SKM-1 (cell line): ENCODE data around the gene ILKAP.

Experiments
- DNase-seq: peaks from one replicate; lab custom pipeline; 2025; ENCODE audit not compliant: unreplicated experiment; lab: John Stamatoyannopoulos, UW

The ILKAP gene

DNA sequence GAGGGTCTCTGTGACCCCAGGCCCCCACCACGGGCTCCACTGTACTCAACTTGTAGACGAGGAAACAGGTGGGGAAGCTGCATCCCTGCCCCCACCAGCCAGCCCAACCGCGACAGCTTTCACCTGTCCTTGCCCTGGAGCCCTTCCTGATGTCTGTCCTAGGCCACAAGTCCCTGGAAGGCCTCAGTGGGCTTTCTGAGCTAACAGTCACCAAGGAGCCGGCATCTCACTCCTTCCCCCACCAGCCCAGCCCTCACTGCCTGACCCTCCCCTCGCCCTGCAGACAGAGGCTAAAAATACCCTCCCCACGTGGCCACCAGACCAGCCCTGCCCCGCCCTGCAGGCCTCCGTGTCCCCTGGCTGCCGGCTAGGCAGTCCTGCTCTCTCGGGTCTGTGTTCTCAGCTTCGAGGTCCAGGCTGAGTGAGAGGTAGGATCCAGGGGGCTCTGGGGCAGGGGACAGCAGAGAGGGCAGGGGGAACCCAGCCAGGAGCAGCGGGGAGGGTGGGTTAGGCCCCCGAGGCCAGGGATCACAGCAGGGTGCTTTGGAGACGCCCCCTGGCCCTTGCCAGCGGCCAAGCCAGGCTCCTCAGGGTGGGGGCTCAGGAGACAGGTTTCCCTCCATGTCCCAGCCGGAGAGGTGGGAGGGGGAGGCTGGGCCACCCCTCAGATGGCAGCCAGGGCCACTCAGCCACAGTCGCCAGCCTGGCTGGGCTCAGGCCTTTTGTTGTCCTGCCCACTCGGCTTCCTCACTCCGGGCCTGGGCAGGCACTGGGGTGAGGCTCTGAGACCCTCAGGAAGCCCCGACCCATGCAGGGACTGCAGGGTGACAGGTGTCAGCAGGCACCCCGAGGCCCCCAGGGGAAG is 64.9 kb downstream of the ILKAP start, which contains the start of gene KLHL30:
Gene KLHL30 (plus strand): TSS at position 338 of the 865 bp plus-strand sequence. CDS start 2,087 bp downstream, outside the sequence.
- no peak for DNase-seq

DNA sequence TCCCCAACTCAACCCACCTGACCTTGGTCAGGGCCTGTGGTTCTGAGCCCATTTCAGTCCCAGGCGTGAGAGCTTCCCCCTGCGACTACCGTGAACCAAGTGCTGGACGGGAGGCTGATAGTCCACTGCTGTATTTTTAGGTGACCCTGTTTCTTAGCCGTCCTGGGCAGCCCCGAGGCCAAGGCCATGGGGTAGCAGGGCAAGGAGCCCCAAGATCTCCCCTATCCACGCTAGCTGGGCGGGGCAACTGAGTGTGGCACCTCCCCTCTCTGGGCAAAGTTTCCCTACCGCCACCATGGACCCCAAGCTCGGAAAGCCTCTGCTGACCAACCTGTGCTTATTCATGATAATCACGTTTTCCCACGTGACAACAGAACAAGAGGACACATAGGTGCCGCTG is 65.6 kb downstream of the ILKAP start:
- no peak for DNase-seq

DNA sequence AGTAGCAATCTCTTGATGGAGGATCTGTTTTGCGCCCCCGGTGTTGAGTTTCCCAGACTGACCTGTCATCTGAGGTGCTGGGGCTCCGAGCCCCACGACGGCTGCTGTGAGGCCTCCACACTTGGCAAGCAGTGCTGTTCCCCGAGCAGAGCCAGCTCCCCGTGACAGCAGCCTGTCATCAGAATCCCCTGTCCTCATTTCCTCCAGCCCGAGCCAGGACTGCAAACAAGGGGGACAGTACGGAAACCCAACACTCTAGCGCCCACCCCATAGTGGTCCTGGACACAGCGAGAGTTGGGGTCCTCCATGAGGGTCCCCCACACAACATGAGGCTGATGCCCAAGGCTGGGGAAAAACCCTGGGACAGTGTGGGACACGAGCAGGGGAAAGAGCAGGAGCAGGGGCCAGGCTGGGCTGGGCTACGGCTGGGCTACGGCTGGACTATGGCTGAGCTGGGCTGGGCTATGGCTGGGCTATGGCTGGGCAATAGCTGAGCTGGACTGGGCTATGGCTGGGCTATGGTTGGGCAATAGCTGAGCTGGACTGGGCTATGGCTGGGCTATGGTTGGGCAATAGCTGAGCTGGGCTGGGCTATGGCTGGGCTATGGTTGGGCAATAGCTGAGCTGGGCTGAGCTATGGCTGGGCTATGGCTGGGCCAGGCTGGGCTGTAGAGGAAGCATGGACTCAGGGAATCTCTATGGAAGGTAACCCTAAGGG is 66.5 kb downstream of the ILKAP start:
- DNase-seq = no peak

DNA sequence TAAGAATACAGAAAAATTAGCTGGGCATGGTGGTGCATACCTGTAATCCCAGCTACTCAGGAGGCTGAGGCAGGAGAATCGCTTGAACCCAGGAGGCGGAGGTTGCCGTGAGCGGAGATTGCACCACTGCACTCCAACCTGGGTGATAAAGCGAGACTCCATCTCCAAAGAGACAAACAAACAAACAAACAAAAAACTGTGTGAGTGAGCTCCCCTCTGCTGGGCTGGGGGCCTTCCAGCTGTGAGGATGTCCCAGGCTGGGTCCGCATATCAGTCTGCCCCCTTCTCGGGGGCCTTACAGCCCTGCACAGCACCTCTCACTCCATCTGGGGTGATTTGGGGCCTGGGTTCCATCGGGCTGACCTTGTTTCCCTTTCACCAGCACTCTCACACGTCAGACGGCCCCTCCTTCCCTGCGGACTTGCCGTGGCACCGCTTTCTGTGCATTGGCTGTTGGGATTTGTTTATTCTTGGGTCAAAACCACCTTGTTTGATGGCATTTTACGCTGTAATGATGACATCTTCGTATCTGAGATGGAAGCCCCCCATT is 67.8 kb downstream of the ILKAP start:
- no peak for DNase-seq

- DNase-seq = no peak
Measured at GRCh38 chr2:238134393-238134785, 69.1 kb downstream of the ILKAP start.

DNA sequence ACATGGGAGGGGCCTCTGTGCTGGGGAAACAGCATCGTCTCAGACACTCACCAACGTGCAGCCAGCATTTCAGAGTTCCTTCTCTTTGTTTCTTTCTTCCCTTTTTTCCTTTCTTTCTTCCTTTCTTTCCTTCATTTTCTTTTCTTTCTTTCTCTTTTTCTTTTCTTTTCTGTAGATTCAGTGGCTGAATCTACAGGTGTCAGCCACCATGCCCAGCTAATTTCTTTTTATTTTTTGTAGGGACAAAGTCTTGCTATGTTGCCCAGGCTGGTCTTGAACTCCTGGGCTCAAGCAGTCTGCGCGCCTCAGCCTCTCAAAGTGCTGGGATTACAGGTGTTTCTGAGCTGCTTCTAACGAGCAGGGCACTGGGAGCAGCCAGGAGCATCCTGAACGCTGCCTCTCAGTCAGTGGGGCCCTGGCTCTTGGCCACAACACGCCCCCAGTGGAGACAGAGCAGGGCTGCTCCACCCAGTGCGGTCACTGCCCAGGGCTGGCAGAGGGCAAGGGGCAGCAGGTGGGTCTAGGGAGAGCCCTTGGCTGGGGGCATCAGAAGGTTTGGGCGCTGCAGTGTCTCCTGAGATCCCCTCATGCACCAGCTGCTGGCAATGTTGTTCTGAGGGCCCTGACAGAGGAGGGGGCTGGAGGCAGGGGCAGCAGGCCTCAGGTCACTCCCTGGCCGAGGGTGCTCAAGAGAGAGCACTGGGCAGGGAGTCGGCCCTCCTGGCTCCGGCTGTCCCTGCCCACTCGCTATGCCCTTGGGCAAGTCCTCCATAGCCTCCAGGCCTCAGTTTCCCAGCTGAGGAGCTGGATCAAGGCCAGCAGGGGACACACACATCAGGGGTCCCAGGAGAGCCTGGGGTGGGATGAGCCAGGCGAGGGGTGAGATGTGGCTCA is 69.7 kb downstream of the ILKAP start:
- no peak for DNase-seq

GRCh38 chr2:238132463-238133450 is 70.7 kb downstream of the ILKAP start:
- no peak for DNase-seq

GRCh38 chr2:238131761-238132462 is 71.6 kb downstream of the ILKAP start:
- DNase-seq = no peak

GRCh38 chr2:238130696-238131628 is 72.5 kb downstream of the ILKAP start:
- no peak for DNase-seq

GRCh38 chr2:238130111-238130695 is 73.3 kb downstream of the ILKAP start:
- no peak for DNase-seq

DNA sequence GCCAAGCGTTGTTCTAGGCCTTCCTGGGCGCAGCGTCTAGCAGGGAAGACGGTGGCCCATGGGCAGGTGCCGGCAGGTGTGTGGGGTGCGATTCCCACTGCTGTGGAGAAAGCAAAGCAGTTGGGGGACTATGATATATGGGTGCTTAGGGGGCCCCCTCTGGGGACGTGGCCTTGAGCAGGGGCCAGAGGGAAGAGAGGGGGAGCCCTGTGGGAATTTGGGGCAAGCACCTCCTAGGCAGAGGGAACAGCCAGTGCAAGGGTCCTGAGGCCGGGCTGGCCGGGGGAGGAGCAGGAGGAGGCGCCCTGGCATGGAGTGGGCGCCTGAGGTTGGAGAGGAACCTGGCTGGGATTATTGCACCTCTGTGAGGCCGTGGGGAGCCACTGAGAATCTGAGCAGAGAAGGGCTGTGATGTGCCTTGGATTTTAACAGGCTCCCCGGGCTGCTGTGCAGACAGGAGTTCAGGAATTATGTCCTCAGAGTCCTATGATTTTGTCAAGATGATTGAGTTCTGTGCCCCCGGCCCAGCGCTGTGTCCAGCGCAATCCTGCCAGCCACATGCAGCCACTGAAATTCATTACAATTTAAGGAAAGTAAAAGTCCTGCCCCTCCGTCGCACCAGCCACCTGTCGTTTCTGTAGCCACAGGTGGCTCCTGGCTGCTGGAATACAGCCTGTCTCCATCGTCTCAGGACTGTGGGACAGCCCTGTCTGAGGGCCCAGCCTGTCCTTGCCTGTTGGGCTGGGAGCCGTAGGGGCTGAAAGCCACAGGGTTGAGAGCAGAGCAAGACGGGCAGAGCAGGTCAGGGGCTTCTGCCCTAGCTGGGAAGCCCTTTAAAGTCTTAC is 74.1 kb downstream of the ILKAP start:
- no peak for DNase-seq

DNA sequence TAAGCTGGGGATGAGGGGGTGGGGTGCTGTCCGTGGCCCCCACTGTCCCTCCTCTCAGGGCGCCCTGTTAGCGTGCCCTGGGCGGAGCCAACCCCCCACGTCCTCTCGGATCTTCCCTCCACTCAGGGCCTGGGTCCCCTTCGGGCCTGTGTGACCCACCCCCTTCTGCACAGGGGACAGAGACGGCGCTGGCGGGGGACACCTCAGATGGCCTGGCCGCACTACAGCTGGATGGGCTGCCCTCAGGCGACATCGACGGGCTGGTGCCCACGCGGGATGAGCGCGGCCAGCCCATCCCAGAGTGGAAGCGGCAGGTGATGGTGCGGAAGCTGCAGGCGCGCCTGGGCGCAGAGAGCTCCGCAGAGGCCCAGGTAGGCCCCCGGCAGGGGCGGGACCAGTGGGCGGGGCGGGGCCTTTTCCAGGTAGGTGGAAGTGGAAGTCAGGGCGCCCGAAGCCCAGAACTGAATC is 74.9 kb downstream of the ILKAP start:
- no peak for DNase-seq

DNA sequence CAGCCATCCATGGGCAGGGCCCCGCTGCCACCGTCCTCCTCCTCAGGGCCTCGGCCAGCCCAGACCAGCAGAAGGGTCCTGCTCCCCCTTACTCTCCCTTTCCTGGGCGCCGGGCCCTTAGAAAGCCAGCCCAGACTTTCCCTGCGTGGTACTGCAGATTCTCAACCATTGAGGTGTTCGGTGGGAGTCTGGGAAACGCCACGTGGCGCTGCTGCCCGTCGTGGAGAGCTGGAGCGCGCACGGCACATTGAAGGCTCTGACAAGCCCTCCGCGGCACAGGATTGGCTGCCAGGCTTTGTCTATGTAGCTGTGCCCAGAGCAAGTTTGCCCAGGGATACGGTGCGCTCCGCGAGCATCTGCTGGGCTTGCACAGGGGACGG is 75.4 kb downstream of the ILKAP start:
- DNase-seq = no peak

DNA sequence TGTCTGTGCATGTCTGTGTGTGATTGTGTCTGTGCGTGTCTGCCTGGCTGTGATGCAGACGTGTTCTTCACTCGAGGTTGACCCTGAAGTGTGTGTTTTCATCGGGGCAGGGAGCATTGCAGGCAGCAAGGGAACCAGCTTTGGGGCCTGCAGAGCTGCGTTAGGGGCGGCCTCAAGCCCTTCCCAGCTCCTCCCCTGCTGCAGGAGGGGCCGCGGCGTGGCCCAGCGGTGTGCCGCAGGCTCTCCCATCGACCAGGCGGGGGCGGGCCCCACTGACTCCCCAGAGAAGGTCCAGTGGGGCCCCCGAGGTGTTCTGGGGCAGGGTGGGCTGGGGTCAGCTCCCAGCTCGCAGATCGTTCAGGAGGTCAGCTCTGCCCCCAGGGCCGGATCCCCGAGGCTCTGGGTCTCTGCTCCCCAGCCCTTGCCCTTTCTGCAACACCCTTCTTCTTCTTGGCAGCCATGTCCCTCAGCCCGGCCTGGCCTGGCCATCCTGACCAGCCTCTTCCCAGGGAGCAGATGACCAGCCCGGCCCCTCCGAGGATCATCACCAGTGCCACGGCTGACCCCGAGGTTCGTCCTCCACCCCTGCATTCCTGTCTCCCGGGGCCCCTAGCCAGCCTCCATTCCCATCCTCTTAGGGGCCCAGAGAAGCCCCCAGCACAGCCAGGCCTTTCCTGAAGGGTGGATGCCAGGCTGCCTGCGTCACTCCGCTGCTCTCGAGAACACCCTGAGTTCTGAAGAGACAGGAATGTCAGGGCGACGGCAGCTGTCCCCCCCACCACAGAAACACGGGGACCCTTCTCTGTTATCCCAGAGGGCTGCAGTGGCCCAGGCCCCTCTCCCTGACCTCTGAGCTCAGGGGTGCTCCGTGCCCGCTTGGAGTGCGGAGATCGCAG is 76.1 kb downstream of the ILKAP start:
- no peak for DNase-seq

DNA sequence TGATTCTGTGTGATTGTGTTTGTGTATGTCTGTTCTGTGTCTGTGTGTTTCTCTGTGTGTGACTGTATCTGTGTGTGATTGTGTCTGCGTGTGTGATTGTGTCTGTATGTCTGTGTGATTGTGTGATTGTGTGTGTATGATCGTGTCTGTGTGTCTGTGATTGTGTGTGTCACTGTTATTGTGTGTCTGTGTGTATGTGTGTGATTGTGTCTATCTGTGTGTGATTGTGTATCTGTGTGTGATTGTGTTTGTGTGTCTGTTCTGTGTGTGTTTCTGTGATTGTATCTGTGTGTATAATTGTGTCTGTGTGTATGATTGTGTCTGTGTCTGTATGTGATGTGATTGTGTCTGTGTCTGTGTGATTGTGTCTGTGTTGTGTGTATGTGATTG is 76.7 kb downstream of the ILKAP start:
- no peak for DNase-seq

GRCh38 chr2:238126338-238126737 is 77.2 kb downstream of the ILKAP start:
- no peak for DNase-seq
